Measurements from ENCODE around the gene IGFL2.
A peak's percentile ranks its signal among the peaks of the same experiment; 100 is the strongest.
"Not testable (repeated sequence)": the region's sequence is repeated elsewhere in the genome, so short reads cannot be mapped to it uniquely, and the experiment has no call there.

The IGFL2 gene

GRCh38 chr19:46144756-46145155 is 3.3 kb upstream of the IGFL2 start:
- DNase-seq = peak; percentile 47

GRCh38 chr19:46147166-46147740 is 785 bp upstream of the IGFL2 start:
- no peak for DNase-seq

- DNase-seq = no peak
Measured at GRCh38 chr19:46150606-46151005, 2.6 kb downstream of the IGFL2 start.

GRCh38 chr19:46155237-46155636 is 7.2 kb downstream of the IGFL2 start:
- DNase-seq = no peak

GRCh38 chr19:46159418-46160232 is 11.6 kb downstream of the IGFL2 start:
- peak; percentile 45 for DNase-seq

- no peak for DNase-seq
Measured at GRCh38 chr19:46160233-46160775, 12.3 kb downstream of the IGFL2 start.

GRCh38 chr19:46161642-46162257 is 13.7 kb downstream of the IGFL2 start:
- not testable (repeated sequence) for DNase-seq

- no peak for DNase-seq
Measured at GRCh38 chr19:46162731-46163130, 14.7 kb downstream of the IGFL2 start.

- no peak for DNase-seq
Measured at GRCh38 chr19:46173886-46174480, 25.9 kb downstream of the IGFL2 start.

- DNase-seq = no peak
Measured at GRCh38 chr19:46176116-46176860, 28.2 kb downstream of the IGFL2 start.

- no peak for DNase-seq
Measured at GRCh38 chr19:46179076-46179759, 31.2 kb downstream of the IGFL2 start.

GRCh38 chr19:46180701-46181387 is 32.8 kb downstream of the IGFL2 start:
- no peak for DNase-seq

- DNase-seq = peak; percentile 20
Measured at GRCh38 chr19:46181388-46181779, 33.3 kb downstream of the IGFL2 start.

- DNase-seq = no peak
Measured at GRCh38 chr19:46182476-46182875, 34.4 kb downstream of the IGFL2 start.

- not testable (repeated sequence) for DNase-seq
Measured at GRCh38 chr19:46184775-46185710, 37.0 kb downstream of the IGFL2 start.

GRCh38 chr19:46186101-46186716 is 38.2 kb downstream of the IGFL2 start:
- no peak for DNase-seq

GRCh38 chr19:46186717-46187101 is 38.7 kb downstream of the IGFL2 start:
- no peak for DNase-seq

- peak; percentile 62 for DNase-seq
Measured at GRCh38 chr19:46189971-46190888, 42.2 kb downstream of the IGFL2 start.

- DNase-seq = no peak
Measured at GRCh38 chr19:46191356-46191755, 43.3 kb downstream of the IGFL2 start.
